Astrocyte (in vitro differentiated cells and primary cell): Measurements from ENCODE around the gene NKAIN2.

Experiments
- EZH2 ChIP-seq: IDR thresholded peaks from 2 replicates; pipeline ENCODE4 v1.6.1; 2012; ENCODE audit warnings: mild to moderate bottlenecking, low read length, inconsistent platforms; ENCODE audit not compliant: insufficient read depth
- TF ChIP-seq, protein P1 (sequence below): IDR thresholded peaks from 2 replicates; pipeline ENCODE4 v1.5.1; 2011; ENCODE audit warnings: low read depth, mild to moderate bottlenecking, inconsistent platforms, low read length, moderate library complexity; ENCODE audit not compliant: insufficient read depth

DNA sequence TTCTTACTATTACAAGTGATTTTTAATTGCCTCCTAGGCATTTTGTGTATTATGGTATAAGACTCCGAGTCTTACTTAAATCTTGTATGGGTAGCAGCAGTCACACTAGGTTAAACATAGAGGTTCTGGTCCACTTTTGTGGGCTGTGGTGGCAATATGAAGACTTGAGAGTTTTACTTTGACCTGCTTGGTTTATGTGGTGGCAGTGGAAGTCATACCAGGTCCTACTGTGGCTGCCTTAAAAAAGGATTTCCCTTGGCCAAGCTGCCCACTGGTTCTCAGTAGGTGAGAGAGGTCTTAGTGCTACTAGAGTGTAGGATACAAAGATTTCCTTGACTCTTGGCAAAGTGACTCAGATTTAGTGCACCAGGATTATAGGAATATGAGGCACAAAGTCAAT, 44.2 kb upstream of the NKAIN2 start:
- TF ChIP-seq, protein P1, sequence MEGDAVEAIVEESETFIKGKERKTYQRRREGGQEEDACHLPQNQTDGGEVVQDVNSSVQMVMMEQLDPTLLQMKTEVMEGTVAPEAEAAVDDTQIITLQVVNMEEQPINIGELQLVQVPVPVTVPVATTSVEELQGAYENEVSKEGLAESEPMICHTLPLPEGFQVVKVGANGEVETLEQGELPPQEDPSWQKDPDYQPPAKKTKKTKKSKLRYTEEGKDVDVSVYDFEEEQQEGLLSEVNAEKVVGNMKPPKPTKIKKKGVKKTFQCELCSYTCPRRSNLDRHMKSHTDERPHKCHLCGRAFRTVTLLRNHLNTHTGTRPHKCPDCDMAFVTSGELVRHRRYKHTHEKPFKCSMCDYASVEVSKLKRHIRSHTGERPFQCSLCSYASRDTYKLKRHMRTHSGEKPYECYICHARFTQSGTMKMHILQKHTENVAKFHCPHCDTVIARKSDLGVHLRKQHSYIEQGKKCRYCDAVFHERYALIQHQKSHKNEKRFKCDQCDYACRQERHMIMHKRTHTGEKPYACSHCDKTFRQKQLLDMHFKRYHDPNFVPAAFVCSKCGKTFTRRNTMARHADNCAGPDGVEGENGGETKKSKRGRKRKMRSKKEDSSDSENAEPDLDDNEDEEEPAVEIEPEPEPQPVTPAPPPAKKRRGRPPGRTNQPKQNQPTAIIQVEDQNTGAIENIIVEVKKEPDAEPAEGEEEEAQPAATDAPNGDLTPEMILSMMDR: no peak
- TF ChIP-seq EZH2: no peak
